ENCODE results near the gene RABEP2.

Gene RABEP2

DNA sequence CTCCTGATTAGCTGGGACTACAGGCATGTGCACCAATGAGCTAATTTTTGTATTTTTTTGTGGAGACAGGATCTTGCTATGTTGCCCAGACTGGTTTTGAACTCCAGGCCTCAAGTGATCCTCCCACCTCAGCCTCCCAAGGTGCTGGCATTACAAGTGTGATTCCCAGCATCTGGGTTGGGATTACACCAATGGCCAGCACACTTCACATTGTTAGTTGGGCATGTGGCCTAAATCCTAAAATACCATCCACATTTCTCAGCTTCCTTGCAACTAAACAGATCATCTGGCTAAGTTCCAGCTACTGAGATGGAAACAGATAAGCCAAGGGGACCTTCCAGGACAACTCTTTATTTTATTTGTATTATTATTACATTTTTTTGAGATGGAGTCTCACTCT is 9.9 kb downstream of the RABEP2 start:
- no peaks in the 10 kb centered on the region for H3K4me1 ChIP-seq (ENCODE audit: insufficient read depth, low read length)
- no peaks in the 10 kb centered on the region for H3K9me3 ChIP-seq (ENCODE audit: low read length)
- H3K27me3 ChIP-seq (ENCODE audit: control insufficient read depth in 1 of 2, insufficient read depth in 2 of 2, low read length in 2 of 2) = no peaks in the 10 kb centered on the region
- H3K4me3 ChIP-seq (ENCODE audit: low read depth in 1 of 2, low read length in 2 of 2) = no peak overlapping the region
- H3K9ac ChIP-seq (ENCODE audit: low read length) = no peak overlapping the region
- peaks cover 14% of the 10 kb centered on the region for H3K36me3 ChIP-seq (ENCODE audit: insufficient read depth, low read length)
- H3K27ac ChIP-seq (ENCODE audit: low read depth, low read length) = no peak overlapping the region

DNA sequence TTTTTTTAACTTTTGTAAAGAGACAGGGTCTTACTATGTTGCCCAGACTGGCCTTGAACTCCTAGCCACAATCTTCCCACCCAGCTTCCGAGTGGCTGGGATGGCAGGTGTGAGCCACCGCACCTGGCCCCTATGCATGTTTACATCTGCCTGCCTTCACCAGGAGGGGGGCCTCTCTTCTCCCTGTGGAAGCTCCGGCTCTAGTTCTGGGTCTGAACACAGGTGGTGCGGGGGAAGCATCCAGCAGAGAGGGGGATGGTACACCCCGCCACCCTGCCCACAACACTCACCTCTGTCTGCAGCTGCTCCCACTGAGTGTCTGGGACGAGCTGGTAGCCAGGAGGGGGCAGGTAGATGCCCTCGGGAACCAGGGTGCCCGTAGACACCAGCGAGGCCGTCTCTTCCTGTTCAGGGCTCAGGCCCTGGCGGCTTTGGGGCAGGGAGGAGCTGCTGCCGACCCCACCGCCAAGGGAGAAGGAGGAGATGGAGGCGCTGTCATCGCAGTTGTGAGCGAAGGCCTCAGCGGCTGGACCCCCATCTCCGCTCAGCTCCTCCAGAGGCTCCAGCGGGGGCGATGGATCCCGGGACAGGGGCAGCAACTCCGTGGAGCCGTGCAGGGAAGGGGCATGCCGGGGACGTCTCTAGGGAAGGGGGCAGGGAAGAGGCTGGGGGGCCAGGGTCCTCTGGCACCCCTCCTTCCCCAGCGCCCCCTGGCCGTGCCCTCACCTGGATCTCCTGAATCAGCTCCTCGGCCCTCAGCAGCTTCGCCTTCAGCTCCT is 10.9 kb downstream of the RABEP2 start:
- Histone ChIP-seq H3K36me3 (ENCODE audit: insufficient read depth, low read length) (peaks cover 14% of the 10 kb centered on the region), H3K9ac (ENCODE audit: low read length) (no peak overlapping the region), H3K9me3 (ENCODE audit: low read length) (no peaks in the 10 kb centered on the region), H3K27me3 (ENCODE audit: control insufficient read depth in 1 of 2, insufficient read depth in 2 of 2, low read length in 2 of 2) (no peaks in the 10 kb centered on the region), H3K4me1 (ENCODE audit: insufficient read depth, low read length) (no peaks in the 10 kb centered on the region), H3K27ac (ENCODE audit: low read depth, low read length) (no peak overlapping the region), H3K4me3 (ENCODE audit: low read depth in 1 of 2, low read length in 2 of 2) (no peak overlapping the region)

GRCh38 chr16:28912558-28912957 is 12.5 kb downstream of the RABEP2 start:
- Histone ChIP-seq H3K4me1 (ENCODE audit: insufficient read depth, low read length) (no peaks in the 10 kb centered on the region), H3K27me3 (ENCODE audit: control insufficient read depth in 1 of 2, insufficient read depth in 2 of 2, low read length in 2 of 2) (no peaks in the 10 kb centered on the region), H3K9ac (ENCODE audit: low read length) (no peak overlapping the region), H3K36me3 (ENCODE audit: insufficient read depth, low read length) (peaks cover 11% of the 10 kb centered on the region), H3K4me3 (ENCODE audit: low read depth in 1 of 2, low read length in 2 of 2) (no peak overlapping the region), H3K27ac (ENCODE audit: low read depth, low read length) (no peak overlapping the region), H3K9me3 (ENCODE audit: low read length) (no peaks in the 10 kb centered on the region)

- Histone ChIP-seq H3K9ac (ENCODE audit: low read length) (no peak overlapping the region), H3K4me3 (ENCODE audit: low read depth in 1 of 2, low read length in 2 of 2) (no peak overlapping the region), H3K36me3 (ENCODE audit: insufficient read depth, low read length) (peaks cover 7% of the 10 kb centered on the region), H3K27me3 (ENCODE audit: control insufficient read depth in 1 of 2, insufficient read depth in 2 of 2, low read length in 2 of 2) (no peaks in the 10 kb centered on the region), H3K4me1 (ENCODE audit: insufficient read depth, low read length) (no peaks in the 10 kb centered on the region), H3K9me3 (ENCODE audit: low read length) (no peaks in the 10 kb centered on the region), H3K27ac (ENCODE audit: low read depth, low read length) (no peak overlapping the region)
Measured at GRCh38 chr16:28910086-28911031, 14.7 kb downstream of the RABEP2 start.

- no peaks in the 10 kb centered on the region for H3K27me3 ChIP-seq (ENCODE audit: control insufficient read depth in 1 of 2, insufficient read depth in 2 of 2, low read length in 2 of 2)
- H3K9me3 ChIP-seq (ENCODE audit: low read length) = no peaks in the 10 kb centered on the region
- no peak overlapping the region for H3K27ac ChIP-seq (ENCODE audit: low read depth, low read length)
- peaks cover 3% of the 10 kb centered on the region for H3K36me3 ChIP-seq (ENCODE audit: insufficient read depth, low read length)
- H3K4me1 ChIP-seq (ENCODE audit: insufficient read depth, low read length) = no peaks in the 10 kb centered on the region
- H3K9ac ChIP-seq (ENCODE audit: low read length) = no peak overlapping the region
- no peak overlapping the region for H3K4me3 ChIP-seq (ENCODE audit: low read depth in 1 of 2, low read length in 2 of 2)
Measured at GRCh38 chr16:28905800-28906372, 19.2 kb downstream of the RABEP2 start.

DNA sequence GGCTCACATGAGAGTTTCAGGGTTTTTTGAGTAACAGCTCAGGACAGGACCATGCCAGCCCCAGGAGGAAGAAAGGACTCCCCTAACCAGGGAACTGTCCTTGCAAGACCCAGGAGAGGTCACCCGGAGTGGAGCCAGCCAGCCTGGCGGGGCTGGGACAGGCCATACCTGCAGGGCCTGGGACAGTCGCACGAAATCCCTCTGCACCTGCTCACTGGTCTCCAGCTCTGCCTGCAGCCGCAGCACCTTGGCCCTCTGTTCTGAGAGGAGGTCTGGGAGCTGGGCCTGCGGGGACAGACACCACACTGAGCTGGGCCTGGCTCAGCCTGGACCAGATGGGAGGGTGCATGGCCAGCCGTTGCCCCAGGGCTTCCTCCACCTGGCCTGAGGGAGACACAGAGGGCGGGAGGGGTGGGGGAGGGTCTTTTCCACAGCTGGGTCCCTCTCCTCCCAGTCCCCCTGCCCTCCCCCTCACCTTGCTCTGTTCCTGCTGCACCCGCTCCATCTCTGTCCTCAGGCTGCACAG is 19.7 kb downstream of the RABEP2 start:
- Histone ChIP-seq H3K9me3 (ENCODE audit: low read length) (no peaks in the 10 kb centered on the region), H3K9ac (ENCODE audit: low read length) (no peak overlapping the region), H3K27me3 (ENCODE audit: control insufficient read depth in 1 of 2, insufficient read depth in 2 of 2, low read length in 2 of 2) (no peaks in the 10 kb centered on the region), H3K4me1 (ENCODE audit: insufficient read depth, low read length) (no peaks in the 10 kb centered on the region), H3K4me3 (ENCODE audit: low read depth in 1 of 2, low read length in 2 of 2) (no peak overlapping the region), H3K36me3 (ENCODE audit: insufficient read depth, low read length) (peaks cover 3% of the 10 kb centered on the region), H3K27ac (ENCODE audit: low read depth, low read length) (no peak overlapping the region)

GRCh38 chr16:28904828-28905227 is 20.2 kb downstream of the RABEP2 start:
- H3K27ac ChIP-seq (ENCODE audit: low read depth, low read length) = no peak overlapping the region
- no peaks in the 10 kb centered on the region for H3K9me3 ChIP-seq (ENCODE audit: low read length)
- H3K36me3 ChIP-seq (ENCODE audit: insufficient read depth, low read length) = peaks cover 3% of the 10 kb centered on the region
- H3K9ac ChIP-seq (ENCODE audit: low read length) = no peak overlapping the region
- H3K27me3 ChIP-seq (ENCODE audit: control insufficient read depth in 1 of 2, insufficient read depth in 2 of 2, low read length in 2 of 2) = no peaks in the 10 kb centered on the region
- no peak overlapping the region for H3K4me3 ChIP-seq (ENCODE audit: low read depth in 1 of 2, low read length in 2 of 2)
- H3K4me1 ChIP-seq (ENCODE audit: insufficient read depth, low read length) = no peaks in the 10 kb centered on the region

- no peaks in the 10 kb centered on the region for H3K27me3 ChIP-seq (ENCODE audit: control insufficient read depth in 1 of 2, insufficient read depth in 2 of 2, low read length in 2 of 2)
- no peak overlapping the region for H3K4me3 ChIP-seq (ENCODE audit: low read depth in 1 of 2, low read length in 2 of 2)
- H3K36me3 ChIP-seq (ENCODE audit: insufficient read depth, low read length) = peaks cover 3% of the 10 kb centered on the region
- H3K27ac ChIP-seq (ENCODE audit: low read depth, low read length) = no peak overlapping the region
- no peaks in the 10 kb centered on the region for H3K9me3 ChIP-seq (ENCODE audit: low read length)
- H3K4me1 ChIP-seq (ENCODE audit: insufficient read depth, low read length) = no peaks in the 10 kb centered on the region
- H3K9ac ChIP-seq (ENCODE audit: low read length) = no peak overlapping the region
Measured at GRCh38 chr16:28904363-28904762, 20.7 kb downstream of the RABEP2 start.

DNA sequence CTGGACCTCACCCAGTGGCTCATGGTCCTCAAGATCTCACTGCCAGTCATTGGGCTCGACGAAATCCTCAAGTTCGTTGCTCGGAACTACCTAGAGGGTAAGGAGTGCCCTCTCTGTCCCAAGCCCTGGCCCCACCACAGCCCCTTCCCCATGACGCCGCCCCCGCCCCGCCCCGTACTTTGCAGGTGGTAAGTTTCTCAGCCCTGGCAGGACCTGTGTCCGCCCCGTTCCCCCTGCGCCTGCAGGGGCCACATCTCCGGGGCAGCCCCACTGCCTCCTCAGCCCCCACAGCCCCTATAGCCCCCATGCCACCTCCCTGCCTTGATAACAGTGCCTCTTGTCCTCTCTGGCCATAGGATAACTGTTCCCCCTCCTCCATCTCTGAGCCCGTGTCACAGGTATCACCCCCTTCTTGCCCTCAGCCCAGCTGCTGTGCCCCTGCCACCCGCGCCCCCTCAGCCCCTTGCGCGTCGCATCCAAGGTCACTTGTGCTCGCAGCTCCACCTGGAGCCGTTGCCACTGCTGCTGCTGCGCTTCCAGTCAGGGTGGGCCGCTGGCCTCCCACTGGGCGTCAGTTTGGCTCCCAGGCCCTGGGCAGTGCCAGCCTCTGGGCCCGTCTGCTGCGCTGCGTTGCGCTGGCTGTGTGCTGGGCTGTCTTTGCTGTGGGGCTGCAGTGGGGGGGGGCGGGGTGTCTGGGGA is 21.5 kb downstream of the RABEP2 start:
- H3K4me1 ChIP-seq (ENCODE audit: insufficient read depth, low read length) = no peaks in the 10 kb centered on the region
- peaks cover 3% of the 10 kb centered on the region for H3K36me3 ChIP-seq (ENCODE audit: insufficient read depth, low read length)
- H3K9ac ChIP-seq (ENCODE audit: low read length) = no peak overlapping the region
- H3K27ac ChIP-seq (ENCODE audit: low read depth, low read length) = no peak overlapping the region
- no peaks in the 10 kb centered on the region for H3K9me3 ChIP-seq (ENCODE audit: low read length)
- no peaks in the 10 kb centered on the region for H3K27me3 ChIP-seq (ENCODE audit: control insufficient read depth in 1 of 2, insufficient read depth in 2 of 2, low read length in 2 of 2)
- no peak overlapping the region for H3K4me3 ChIP-seq (ENCODE audit: low read depth in 1 of 2, low read length in 2 of 2)

DNA sequence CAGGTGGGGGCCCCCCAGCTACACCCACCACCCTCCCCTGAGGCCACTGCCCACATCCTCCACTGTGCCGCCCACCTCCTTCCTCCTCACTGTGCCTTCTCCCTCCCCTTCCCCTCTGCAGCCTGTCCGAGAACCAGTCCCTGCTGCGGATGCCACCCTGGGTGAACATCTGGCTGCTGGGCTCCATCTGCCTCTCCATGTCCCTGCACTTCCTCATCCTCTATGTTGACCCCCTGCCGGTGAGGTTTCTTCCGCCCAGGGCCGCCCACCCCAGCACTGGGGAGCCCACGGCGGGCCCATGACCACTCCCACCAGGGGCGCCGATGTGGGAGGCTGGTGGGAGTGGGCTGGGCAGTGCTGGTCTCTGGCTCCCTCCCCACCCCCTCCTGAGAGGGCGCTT is 22.1 kb downstream of the RABEP2 start:
- Histone ChIP-seq H3K36me3 (ENCODE audit: insufficient read depth, low read length) (no peaks in the 10 kb centered on the region), H3K9ac (ENCODE audit: low read length) (no peak overlapping the region), H3K9me3 (ENCODE audit: low read length) (no peaks in the 10 kb centered on the region), H3K4me3 (ENCODE audit: low read depth in 1 of 2, low read length in 2 of 2) (no peak overlapping the region), H3K27me3 (ENCODE audit: control insufficient read depth in 1 of 2, insufficient read depth in 2 of 2, low read length in 2 of 2) (no peaks in the 10 kb centered on the region), H3K4me1 (ENCODE audit: insufficient read depth, low read length) (no peaks in the 10 kb centered on the region), H3K27ac (ENCODE audit: low read depth, low read length) (no peak overlapping the region)

- Histone ChIP-seq H3K27ac (ENCODE audit: low read depth, low read length) (no peak overlapping the region), H3K36me3 (ENCODE audit: insufficient read depth, low read length) (no peaks in the 10 kb centered on the region), H3K4me1 (ENCODE audit: insufficient read depth, low read length) (no peaks in the 10 kb centered on the region)
Measured at GRCh38 chr16:28901862-28902261, 23.2 kb downstream of the RABEP2 start.

More at GRCh38 chr16:28901862-28902261, 23.2 kb downstream of the RABEP2 start:
- Histone ChIP-seq H3K27me3 (ENCODE audit: control insufficient read depth in 1 of 2, insufficient read depth in 2 of 2, low read length in 2 of 2) (no peaks in the 10 kb centered on the region), H3K4me3 (ENCODE audit: low read depth in 1 of 2, low read length in 2 of 2) (no peak overlapping the region), H3K9me3 (ENCODE audit: low read length) (no peaks in the 10 kb centered on the region), H3K9ac (ENCODE audit: low read length) (no peak overlapping the region)

Data from muscle layer of colon (tissue), 2 donors.